GM21526 (cell line): ENCODE data around the gene DNASE2B.

Experiments used
- ATAC-seq: cut with Tn5 transposase; IDR thresholded peaks from one replicate; pipeline ENCODE4 v1.9.1; 2021; ENCODE audit warnings: moderate library complexity; ENCODE audit not compliant: unreplicated experiment, low FRiP score

The DNASE2B gene

GRCh38 chr1:84398175-84399155, at the start of gene DNASE2B:
TSS of gene DNASE2B (plus strand) at chr1:84398484. CDS start at chr1:84398565, 81 bp downstream.
- ATAC-seq = no peak

GRCh38 chr1:84348759-84349158, 49.5 kb upstream of the DNASE2B start:
- no peak for ATAC-seq

GRCh38 chr1:84350104-84350503, 48.2 kb upstream of the DNASE2B start:
- ATAC-seq = no peak

GRCh38 chr1:84350550-84350949, 47.7 kb upstream of the DNASE2B start:
- ATAC-seq = no peak

GRCh38 chr1:84352298-84353106, 45.8 kb upstream of the DNASE2B start:
- ATAC-seq = no peak

GRCh38 chr1:84353695-84354094, 44.6 kb upstream of the DNASE2B start:
- ATAC-seq = no peak

GRCh38 chr1:84355556-84355955, 42.7 kb upstream of the DNASE2B start:
- ATAC-seq = no peak

GRCh38 chr1:84356881-84357280, 41.4 kb upstream of the DNASE2B start:
- no peak for ATAC-seq

- ATAC-seq = no peak
These were observed 39.6 kb upstream of the DNASE2B start for GRCh38 chr1:84358695-84359094.

GRCh38 chr1:84360316-84360715, 38.0 kb upstream of the DNASE2B start:
- ATAC-seq = no peak

- ATAC-seq = no peak
These were observed 36.5 kb upstream of the DNASE2B start for GRCh38 chr1:84361796-84362195.

- no peak for ATAC-seq
These were observed 35.3 kb upstream of the DNASE2B start for GRCh38 chr1:84363019-84363418.

GRCh38 chr1:84363622-84364021, 34.7 kb upstream of the DNASE2B start:
- no peak for ATAC-seq

GRCh38 chr1:84365225-84366221, 32.8 kb upstream of the DNASE2B start:
- no peak for ATAC-seq

GRCh38 chr1:84366786-84367185, 31.5 kb upstream of the DNASE2B start:
- ATAC-seq = no peak

- ATAC-seq = no peak
These were observed 31.1 kb upstream of the DNASE2B start for GRCh38 chr1:84367219-84367618.

- no peak for ATAC-seq
These were observed 29.8 kb upstream of the DNASE2B start for GRCh38 chr1:84368441-84368840.

GRCh38 chr1:84370266-84370665, 28.0 kb upstream of the DNASE2B start:
- ATAC-seq = no peak

- no peak for ATAC-seq
These were observed 27.4 kb upstream of the DNASE2B start for GRCh38 chr1:84370831-84371394.
